GM19468 (cell line): ENCODE data around the gene CNDP1.
"Not testable (repeated sequence)": the region's sequence is repeated elsewhere in the genome, so short reads cannot be mapped to it uniquely, and the experiment has no call there.

ENCODE experiments used
- ATAC-seq: cut with Tn5 transposase; IDR thresholded peaks from one replicate; pipeline ENCODE4 v1.9.1; 2021; ENCODE audit warnings: mild to moderate bottlenecking, moderate library complexity, moderate number of reproducible peaks; ENCODE audit not compliant: unreplicated experiment; ENCODE audit errors: extremely low read depth

Gene CNDP1

DNA sequence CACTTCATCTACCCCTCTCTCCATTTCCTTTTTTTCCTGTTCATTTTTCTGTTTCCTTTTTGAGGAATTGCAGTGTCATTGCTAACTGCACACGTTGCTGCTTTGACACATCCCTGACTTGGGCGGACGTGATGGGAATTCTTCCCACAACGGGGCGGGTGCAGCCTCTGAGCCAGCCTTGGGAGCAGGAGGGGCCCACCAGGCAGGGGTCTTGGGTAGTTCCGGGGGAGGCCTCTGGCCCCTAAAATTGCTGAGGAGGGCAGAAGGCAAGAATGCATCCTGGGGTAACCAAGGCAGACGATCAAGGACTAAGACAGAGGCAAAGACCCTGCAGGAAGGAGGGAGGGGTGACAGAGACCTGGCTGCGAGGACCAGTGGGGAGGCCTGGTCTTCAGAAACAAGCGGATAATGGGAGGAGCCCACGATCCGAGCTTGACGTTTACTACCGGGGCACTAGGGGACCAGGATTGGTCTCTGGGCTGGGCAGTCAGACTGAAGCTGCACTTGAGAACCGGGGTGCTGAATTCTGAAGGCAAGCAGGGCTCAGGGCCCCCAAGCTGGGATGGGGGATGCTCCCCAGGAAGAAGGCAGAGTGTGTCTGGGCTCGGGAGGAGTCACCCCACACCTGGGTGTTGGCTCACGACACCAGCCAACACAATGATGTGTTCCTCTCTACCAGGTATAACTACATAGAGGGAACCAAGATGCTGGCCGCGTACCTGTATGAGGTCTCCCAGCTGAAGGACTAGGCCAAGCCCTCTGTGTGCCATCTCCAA, 14.8 kb upstream of the CNDP1 start:
- ATAC-seq = no peak

DNA sequence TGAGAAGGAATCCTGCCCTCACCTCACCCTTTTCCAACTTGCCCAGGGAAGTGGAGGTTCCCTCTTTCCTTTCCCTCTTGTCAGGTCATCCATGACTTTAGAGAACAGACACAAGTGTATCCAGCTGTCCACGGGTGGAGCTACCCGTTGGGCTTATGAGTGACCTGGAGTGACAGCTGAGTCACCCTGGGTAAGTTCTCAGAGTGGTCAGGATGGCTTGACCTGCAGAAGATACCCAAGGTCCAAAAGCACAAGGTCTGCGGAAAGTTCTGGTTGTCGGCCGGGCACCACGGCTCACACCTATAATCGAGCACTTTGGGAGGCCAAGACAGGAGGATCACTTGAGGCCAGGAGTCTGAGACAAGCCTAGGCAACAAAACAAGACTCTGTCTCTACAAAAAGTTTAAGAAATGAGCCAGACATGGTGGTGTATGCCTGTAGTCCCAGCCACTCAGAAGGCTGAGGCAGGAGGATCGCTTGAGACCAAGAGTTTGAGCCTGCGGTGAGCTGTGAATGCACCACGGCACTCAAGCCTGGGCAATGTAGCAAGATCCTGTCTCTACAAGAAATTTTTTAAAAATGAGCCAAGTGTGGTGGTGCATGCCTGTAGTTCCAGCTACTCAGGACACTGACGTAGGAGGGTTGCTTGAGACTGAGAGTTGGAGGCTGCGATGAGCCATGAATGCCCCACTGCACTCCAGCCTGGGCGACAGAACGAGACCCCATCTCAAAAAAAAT, 14.0 kb upstream of the CNDP1 start:
- ATAC-seq = no peak

DNA sequence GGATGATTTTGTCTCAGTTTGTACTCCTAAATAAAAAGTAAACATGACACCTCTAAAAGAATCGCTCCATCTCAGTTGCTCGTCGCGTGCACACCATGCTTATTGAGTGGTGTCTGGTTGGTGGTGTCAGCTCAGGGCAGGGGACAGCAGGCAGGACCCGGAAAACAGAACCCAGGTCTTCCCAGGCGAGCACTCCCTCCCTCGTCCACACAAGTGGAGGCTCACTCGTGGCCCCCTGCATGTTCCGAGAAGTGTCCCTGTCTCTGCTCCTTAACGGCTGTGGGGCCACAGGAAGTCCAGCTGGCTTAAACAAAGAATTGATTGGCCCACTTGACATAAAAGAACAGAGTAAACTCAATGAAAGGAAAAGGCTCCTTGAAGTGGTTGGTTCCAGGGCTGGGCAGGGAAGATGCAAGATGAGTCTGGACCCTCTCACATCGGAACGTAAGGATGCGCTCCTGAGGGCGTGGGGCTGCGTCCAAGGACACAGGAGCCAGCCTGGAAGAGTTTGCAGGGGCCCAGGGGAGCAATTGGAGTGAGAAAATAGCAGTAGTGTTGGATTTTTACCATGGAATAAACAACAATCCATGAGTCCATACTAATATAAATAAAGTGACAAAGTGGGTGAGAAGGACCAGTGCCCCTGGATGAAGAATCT, 13.1 kb upstream of the CNDP1 start:
- ATAC-seq = no peak

DNA sequence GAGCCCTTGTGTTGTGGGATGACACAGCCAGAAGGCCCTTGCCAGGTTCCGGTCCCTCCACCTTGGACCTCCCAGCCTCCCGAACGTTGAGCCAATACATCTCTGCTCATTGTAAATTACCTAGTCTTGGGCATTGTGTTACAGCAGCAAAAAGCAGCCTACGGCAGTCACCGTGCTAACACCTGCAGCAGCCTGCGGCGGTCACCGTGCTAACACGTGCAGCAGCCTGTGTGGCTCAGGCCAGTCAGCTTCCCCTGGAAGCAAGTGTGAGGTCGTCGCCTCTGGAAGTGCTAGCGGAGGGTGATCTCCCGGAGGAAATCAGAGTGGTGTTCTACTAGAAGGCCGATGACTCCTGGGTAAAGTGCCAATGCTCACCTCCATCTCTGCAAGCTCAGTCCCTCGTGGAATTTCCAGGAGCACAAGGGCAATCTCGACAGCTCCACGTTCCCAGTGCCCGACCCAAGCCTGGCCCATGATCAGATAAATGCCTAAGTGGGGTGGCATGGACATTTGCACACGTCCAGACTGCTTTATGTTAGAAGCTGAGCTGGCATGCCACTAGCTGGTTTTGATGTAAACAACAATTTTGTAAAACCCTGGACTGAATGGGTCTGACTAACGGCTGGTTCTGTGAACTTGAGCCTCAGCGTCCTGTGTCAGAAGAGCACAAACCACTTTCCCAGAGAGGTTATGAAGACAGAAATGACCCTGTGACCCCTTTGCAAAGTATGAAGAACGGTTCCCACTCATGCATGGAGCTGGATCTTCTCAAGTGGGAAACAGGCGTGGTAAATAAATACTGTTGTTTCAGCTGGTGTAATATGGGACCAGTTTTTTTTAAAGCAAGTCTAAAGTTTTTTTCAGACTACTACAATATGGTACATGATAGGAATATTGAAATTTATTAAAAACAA, 11.4 kb upstream of the CNDP1 start:
- ATAC-seq = no peak

DNA sequence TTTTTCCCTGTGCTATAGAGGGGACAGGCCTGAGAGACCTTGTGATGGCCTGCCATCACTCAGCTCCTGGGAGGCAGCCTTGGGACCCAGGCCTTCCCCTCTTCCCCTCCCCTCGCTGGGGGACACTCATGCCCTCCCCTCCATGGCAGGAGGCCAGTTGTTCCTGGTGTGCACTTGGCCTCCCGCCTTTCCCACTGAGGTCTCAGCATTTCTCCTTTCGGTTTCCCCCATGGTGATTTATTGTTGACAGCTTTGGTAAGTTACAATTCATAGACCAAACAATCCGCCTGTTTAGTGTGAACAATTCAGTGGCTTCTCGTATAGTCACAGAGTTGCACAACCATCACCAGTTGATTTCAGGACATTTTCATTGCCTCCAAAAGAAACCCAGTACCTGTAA, 10.2 kb upstream of the CNDP1 start:
- ATAC-seq = no peak

DNA sequence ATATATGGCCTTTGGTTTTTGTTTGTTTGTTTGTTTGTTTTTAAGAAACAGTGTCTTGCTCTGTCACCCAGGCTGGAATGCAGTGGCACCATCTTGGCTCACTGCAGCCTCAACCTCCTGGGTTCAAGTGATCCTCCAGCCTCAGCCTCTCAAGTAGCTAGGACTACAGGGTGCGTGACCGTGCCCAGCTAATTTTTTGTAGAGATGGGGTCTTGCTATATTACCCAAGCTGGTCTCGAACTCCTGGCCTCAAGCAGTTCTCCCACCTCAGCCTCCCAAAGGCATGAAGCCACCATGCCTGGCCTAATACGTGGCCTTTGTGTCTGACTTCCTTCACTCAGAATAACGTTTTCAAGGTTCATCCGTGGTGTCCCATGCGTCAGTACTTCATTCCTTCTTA, 9.4 kb upstream of the CNDP1 start:
- ATAC-seq = not testable (repeated sequence)

DNA sequence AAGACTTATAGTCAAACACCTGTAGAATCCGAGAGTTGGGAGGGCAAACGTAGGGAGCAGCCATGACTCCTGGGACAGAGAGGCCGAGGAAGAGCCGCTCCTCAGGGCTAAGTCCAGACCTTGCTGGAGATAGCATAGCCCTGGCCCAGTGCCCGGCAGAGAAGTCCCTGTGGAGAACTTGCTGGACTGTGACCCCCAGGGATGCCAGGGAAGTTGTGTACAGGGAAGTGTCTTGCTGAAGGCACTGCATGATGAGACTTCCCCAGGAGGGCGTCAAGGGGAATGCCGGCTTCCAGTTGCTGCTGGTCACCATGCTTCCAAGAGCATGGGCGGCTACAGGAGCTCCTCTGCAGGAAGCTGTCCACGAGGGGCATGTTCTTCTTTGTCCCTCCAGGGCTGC, 8.6 kb upstream of the CNDP1 start:
- no peak for ATAC-seq

DNA sequence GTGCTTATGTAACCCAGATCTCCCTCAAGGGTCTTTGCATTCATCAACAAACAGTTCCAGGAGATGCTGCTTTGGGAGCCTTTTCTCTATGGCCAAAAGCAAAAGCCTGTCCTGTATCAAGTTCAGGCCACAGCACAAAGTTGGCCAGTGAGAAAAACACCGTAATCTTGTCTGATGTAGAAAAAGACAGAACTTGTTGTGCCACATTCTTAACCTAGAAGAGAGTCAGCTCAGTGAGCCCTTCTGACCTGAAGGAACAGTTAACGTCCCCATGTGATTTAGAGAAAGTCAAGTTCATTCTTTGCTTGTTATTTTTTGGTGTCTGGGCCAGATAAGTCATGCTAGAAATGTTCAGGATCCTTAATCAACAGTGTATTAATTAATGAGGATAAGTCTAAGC, 7.8 kb upstream of the CNDP1 start:
- no peak for ATAC-seq

DNA sequence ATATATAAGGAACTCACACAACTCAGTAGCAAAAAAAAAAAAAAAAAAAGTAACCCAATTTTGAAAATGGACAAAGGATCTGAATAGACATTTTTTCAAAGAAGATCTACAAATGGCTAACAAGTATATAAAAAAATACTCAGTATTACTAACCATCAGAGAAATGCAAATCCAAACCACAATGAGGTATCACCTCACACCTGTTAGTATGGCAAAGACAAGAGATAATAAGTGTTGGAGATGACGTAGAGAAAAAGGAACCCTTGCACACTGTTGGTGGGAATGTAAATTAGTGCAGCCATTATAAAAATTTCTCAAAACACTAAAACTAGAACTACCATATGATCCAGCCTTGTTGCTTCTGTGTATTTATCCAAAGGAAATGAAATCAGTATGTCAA, 5.8 kb upstream of the CNDP1 start:
- no peak for ATAC-seq

DNA sequence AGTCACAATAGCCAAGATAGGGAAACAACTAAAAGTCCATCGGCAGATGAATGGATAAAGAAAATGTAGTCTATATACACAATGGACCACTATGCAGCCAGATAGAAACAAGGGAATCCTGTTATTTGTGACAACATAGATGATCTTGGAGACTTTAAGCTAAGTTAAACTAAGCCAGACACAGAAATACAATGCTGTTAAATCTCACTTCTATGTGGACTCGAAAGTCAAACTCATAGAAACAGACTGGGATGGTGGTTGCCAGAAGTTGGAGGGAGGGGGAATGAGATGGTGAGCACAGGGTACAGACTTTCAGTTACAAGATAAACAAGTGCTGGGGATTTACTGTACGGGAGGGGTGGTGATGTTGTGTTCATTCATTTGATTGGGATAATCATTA, 5.4 kb upstream of the CNDP1 start:
- no peak for ATAC-seq

DNA sequence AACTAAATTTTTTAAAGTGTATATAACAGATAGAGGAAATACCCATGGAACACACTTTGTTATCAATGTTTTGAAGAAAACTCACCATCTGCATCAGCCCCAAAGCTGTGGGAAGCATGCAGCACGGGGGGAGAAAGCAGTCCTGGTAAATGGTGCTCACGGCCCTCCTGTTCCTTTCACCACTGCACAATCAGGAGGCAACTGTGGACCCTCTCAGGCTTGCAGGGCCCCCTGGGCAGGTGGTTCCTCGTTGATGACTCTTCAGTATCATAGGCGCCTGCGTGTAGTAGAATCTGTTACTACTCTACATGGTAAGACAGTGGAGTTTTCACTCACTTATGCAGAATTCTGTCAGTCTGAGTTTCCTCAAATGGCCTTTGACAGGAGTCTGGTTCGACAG, 4.9 kb upstream of the CNDP1 start:
- ATAC-seq = no peak

DNA sequence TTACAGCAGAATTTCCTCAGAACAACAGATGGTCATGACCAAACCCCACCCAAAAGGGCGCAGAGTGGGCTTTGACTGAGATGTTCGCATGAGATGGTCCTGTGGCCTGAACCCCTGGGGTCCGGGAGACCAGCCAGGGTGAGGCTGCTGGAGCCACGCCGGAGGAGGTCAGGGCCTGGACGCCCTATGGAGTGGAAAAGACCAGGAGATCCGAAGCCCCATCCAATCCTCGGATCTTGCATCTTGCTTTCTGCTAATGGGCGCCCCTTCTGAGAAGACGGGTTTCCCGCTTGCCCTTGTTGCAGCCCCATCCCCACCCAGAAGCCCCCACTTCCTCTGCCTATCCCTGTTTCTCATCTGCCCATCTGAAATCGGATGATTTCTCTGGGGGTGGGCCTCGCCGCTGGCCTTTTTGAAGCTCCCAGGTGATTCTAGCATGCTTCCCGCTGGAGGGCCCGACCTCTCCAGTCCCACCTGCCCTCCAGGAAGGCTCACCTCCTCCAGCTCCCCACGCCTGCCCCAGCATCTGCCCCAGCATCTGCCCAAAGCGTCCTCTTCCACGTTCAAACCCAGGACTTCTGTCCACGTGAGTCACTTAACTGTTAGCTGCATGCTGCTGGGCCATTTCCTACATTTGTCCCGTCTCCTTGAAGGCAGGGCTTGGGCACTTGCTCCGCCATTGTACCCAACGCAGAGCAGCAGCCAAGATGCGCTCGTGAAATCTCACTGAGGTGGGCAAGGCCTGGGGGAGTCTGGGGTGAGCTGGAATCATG, 4.3 kb upstream of the CNDP1 start:
- no peak for ATAC-seq

DNA sequence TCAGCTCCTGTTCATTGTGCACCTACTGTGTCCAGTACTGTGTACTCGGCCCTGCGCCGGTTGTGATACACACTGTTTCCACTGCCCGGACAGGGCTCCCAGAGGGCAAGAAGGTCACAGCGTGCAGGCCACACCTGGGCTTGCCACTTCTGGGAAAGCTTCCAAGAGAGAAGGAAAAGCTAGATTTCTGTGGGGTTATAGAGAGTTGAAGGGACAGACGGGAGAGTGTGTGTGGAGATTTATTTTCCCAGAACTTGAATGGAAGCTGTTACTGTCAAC, 3.8 kb upstream of the CNDP1 start:
- no peak for ATAC-seq

DNA sequence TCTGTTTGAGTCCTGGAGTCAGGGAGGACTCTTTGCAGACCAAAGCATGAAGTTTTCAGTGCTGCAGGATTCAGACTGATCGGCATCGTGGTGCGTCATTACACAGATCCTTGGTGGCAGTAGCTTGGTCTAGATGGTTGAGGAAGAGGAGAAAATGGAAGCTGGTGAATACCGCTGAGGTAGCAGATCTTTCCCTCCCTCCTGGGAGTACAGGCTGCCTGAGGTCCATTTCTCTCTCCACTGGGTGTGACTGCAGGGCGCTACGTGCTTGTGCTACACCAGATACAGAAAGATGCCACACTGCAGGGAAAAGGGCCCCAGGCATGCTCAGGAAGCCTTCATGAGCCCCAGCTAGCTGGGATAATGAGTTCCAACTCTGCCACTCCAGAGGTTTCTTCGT, 3.3 kb upstream of the CNDP1 start:
- ATAC-seq = no peak

DNA sequence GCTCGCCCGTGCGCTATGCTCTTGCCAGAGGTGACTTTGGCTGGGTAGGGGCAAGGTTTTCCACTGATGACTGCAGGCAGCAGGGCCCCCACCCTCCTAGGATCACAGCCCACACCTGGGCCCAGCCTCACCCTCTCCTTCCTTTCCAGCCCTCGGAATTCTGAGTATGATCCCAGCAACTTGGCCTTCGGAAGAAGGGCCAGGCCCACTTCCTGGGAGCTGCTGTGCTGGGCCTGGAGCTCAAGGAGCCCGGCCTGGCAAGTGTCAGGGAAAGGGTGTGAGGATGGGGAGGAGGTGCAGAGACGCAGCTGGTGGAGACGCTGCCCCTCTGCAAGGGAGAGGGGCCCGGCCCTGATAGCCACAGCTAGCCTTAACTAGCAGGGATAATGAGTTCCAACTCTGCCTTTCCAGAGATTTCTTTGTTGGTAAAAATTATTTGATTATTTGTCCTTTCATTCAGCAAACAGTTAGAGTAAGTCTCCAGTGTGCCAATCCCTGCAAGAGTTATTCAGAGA, 1.7 kb upstream of the CNDP1 start:
- no peak for ATAC-seq

DNA sequence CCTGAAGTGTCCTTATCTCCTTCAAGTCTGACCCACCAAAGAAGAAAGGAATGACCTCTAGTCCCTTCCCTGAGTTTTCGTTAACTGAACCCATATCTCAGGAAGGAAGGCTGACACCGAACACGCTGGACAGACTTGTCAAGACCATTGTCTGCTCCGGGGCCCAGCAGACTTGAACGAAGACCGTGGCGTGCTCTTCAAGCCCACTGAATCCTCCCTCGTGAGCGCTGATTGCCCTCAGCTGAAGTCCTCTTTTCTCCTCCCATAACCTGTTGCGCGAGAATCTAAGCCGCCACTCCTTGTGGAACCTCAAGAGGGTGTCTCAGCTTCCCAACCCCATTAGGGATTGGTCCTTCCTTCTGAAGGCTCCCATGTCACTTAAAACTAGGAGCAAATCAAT, 634 bp upstream of the CNDP1 start:
- ATAC-seq = no peak

DNA sequence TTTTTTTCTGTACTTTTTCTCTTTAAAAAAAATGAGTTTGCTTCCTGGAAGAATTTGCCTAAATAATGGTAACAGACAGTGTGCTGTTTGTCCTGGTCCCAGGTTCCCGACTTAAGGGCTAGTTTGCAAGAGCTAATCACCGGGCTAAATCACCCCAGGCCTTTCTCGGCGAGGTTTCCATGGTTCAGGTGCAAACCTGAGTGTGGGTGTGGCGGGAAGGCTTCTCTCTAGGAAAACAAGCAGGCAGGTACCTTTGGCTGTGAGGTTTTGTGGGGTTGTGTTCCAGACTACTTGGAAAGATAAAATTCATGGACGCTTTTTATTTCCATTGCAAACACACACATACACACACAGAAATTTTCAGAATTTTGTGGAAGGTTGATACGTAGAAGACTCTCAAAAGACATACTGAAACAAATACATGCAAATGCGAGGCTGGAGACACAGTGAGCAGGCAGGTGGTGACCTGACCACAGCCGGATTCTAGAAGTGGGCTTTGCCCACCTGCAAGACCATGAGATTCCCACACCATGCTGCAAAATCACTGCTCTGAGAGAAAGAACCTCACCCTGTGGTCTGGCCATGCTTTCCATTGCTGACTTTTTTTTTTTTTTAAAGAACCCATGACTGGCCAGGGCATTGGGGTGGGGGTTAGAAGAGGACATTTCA, 815 bp downstream of the CNDP1 start:
- ATAC-seq = peak; percentile 49

DNA sequence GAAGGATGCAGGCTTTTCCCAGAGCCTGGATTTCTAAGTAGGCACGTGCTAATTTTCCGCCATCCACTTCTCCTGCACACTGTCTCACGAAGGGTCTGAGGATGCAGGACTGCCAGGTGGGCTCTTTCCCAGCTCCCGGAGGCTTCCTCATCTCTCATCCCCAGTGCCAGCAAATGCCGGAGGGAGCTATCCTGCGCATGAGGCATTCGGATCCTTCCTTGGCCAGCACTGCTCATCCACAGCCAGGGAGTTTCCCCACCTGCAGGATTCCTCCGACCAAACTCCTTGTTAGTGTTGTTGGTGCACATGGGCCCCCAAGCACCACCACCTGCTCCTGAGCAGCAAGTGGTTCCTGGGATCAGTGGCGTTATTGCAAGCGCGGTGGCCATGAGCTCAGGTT, 5.0 kb downstream of the CNDP1 start:
- ATAC-seq = no peak
